Loucy (cell line): ENCODE data around the gene SLC22A4.

Experiments used
- H2AFZ ChIP-seq: fragments of 200-600 bp; sonication (generic); 2 replicates; pipeline ENCODE4 v1.6.0; 2016; ENCODE audit warnings: antibody characterized with exemption, mild to moderate bottlenecking, low read length, moderate library complexity
- H3F3A ChIP-seq: fragments of 200-600 bp; 2 replicates; pipeline ENCODE4 v1.6.0; 2016; ENCODE audit warnings: antibody characterized with exemption, low read depth, mild to moderate bottlenecking
- H3K27me3 ChIP-seq: fragments of 200-600 bp; sonication (generic); 2 replicates; pipeline ENCODE4 v1.6.1; 2014; ENCODE audit warnings: low read length, mild to moderate bottlenecking; ENCODE audit not compliant: insufficient read depth, poor library complexity, severe bottlenecking
- H3K36me3 ChIP-seq: fragments of 200-600 bp; sonication (generic); 2 replicates; pipeline ENCODE4 v1.6.1; 2016; ENCODE audit warnings: low read length; ENCODE audit not compliant: insufficient read depth
- H3K4me1 ChIP-seq: fragments of 200-600 bp; sonication (generic); 2 replicates; pipeline ENCODE4 v1.5.1; 2014; ENCODE audit warnings: low read length, mild to moderate bottlenecking; ENCODE audit not compliant: insufficient read depth, poor library complexity, severe bottlenecking
- H3K4me2 ChIP-seq: fragments of 200-600 bp; sonication (generic); 2 replicates; pipeline ENCODE4 v1.6.0; 2014; ENCODE audit warnings: antibody characterized with exemption, low read length, low read depth, mild to moderate bottlenecking; ENCODE audit not compliant: poor library complexity, severe bottlenecking
- H3K4me3 ChIP-seq: fragments of 200-600 bp; sonication (generic); 2 replicates; pipeline ENCODE4 v1.5.1; 2014; ENCODE audit warnings: low read length, mild to moderate bottlenecking, mixed read lengths; ENCODE audit not compliant: poor library complexity, severe bottlenecking
- H3K79me2 ChIP-seq: fragments of 200-600 bp; sonication (generic); 2 replicates; pipeline ENCODE4 v1.6.1; 2014; ENCODE audit warnings: low read length; ENCODE audit not compliant: insufficient read depth
- H3K9ac ChIP-seq: fragments of 200-600 bp; sonication (generic); 2 replicates; pipeline ENCODE4 v1.6.0; 2014; ENCODE audit warnings: mild to moderate bottlenecking, low read depth, low read length, moderate library complexity; ENCODE audit not compliant: poor library complexity, severe bottlenecking
- H3K9me2 ChIP-seq: fragments of 200-600 bp; sonication (generic); replicated peaks from 2 replicates; pipeline ENCODE4 v1.6.1; 2016; ENCODE audit warnings: low read depth, low read length, mixed read lengths
- H3K9me3 ChIP-seq: fragments of 200-600 bp; sonication (generic); 2 replicates; pipeline ENCODE4 v1.6.1; 2014; ENCODE audit warnings: mild to moderate bottlenecking, antibody characterized with exemption, low read length, low read depth; ENCODE audit not compliant: insufficient read depth
- H4K20me1 ChIP-seq: fragments of 200-600 bp; sonication (generic); 2 replicates; pipeline ENCODE4 v1.6.0; 2014; ENCODE audit warnings: antibody characterized with exemption, low read length, mild to moderate bottlenecking; ENCODE audit not compliant: insufficient read depth, poor library complexity, severe bottlenecking
- CTCF ChIP-seq: fragments of 200-600 bp; sonication (generic); conservative IDR thresholded peaks from 2 replicates; pipeline ENCODE4 v1.5.1; 2014; ENCODE audit warnings: mild to moderate bottlenecking, antibody characterized with exemption, low read length
- EZH2phosphoT487 ChIP-seq: fragments of 200-600 bp; IDR thresholded peaks from 2 replicates; pipeline ENCODE4 v1.6.1; 2018; ENCODE audit warnings: antibody characterized with exemption, mild to moderate bottlenecking, moderate library complexity, borderline replicate concordance

SLC22A4 gene

GRCh38 chr5:132325691-132326090 is 31.5 kb downstream of the SLC22A4 start:
- Histone ChIP-seq H3K4me2 (no peak overlapping the region), H3K9me2 (no peaks in the 10 kb centered on the region), H4K20me1 (no peaks in the 10 kb centered on the region), H3K9me3 (no peaks in the 10 kb centered on the region), H3K79me2 (no peaks in the 10 kb centered on the region), H3K4me3 (no peak overlapping the region), H3K9ac (no peak overlapping the region), H3K27me3 (no peaks in the 10 kb centered on the region), H3K4me1 (no peaks in the 10 kb centered on the region), H3K36me3 (no peaks in the 10 kb centered on the region), H3F3A (no peaks in the 10 kb centered on the region), H2AFZ (no peak overlapping the region)
- no peak for TF ChIP-seq EZH2phosphoT487
- TF ChIP-seq CTCF = no peak

- TF ChIP-seq EZH2phosphoT487 = no peak
- no peak for TF ChIP-seq CTCF
- no peak overlapping the region for H2AFZ ChIP-seq
- no peaks in the 10 kb centered on the region for H3K79me2 ChIP-seq
- H3K4me3 ChIP-seq = no peak overlapping the region
- H3F3A ChIP-seq = no peaks in the 10 kb centered on the region
- H4K20me1 ChIP-seq = no peaks in the 10 kb centered on the region
- no peak overlapping the region for H3K4me2 ChIP-seq
- no peaks in the 10 kb centered on the region for H3K36me3 ChIP-seq
- no peaks in the 10 kb centered on the region for H3K9me2 ChIP-seq
- H3K27me3 ChIP-seq = no peaks in the 10 kb centered on the region
- no peak overlapping the region for H3K9ac ChIP-seq
- H3K9me3 ChIP-seq = no peaks in the 10 kb centered on the region
- H3K4me1 ChIP-seq = no peaks in the 10 kb centered on the region
These were observed 33.2 kb downstream of the SLC22A4 start for GRCh38 chr5:132327252-132327955.

GRCh38 chr5:132334812-132335211 is 40.6 kb downstream of the SLC22A4 start:
- no peaks in the 10 kb centered on the region for H3K79me2 ChIP-seq
- no peak overlapping the region for H3K9ac ChIP-seq
- no peak overlapping the region for H3K4me2 ChIP-seq
- H3K27me3 ChIP-seq = no peaks in the 10 kb centered on the region
- no peak overlapping the region for H2AFZ ChIP-seq
- no peak overlapping the region for H3K4me3 ChIP-seq
- H3K9me3 ChIP-seq = no peaks in the 10 kb centered on the region
- no peaks in the 10 kb centered on the region for H4K20me1 ChIP-seq
- no peaks in the 10 kb centered on the region for H3K36me3 ChIP-seq
- TF ChIP-seq CTCF = no peak
- no peak for TF ChIP-seq EZH2phosphoT487
- no peaks in the 10 kb centered on the region for H3F3A ChIP-seq
- no peaks in the 10 kb centered on the region for H3K9me2 ChIP-seq
- H3K4me1 ChIP-seq = no peaks in the 10 kb centered on the region
